ENCODE data around the gene DAND5.
"Not testable (repeated sequence)": the region's sequence is repeated elsewhere in the genome, so short reads cannot be mapped to it uniquely, and the experiment has no call there.

Gene DAND5

GRCh38 chr19:12956446-12957388, 12.7 kb upstream of the DAND5 start, which contains the start of gene GADD45GIP1:
TSS of gene GADD45GIP1 (minus strand) at chr19:12957223. CDS start at chr19:12957212, 11 bp downstream.
- peak within 1 kb of the TSS; percentile 96 for H3K4me3 ChIP-seq (ENCODE audit: low read depth, low read length)
- DNase-seq (ENCODE audit: low read depth): peak; percentile 46
- TF ChIP-seq, protein P1, sequence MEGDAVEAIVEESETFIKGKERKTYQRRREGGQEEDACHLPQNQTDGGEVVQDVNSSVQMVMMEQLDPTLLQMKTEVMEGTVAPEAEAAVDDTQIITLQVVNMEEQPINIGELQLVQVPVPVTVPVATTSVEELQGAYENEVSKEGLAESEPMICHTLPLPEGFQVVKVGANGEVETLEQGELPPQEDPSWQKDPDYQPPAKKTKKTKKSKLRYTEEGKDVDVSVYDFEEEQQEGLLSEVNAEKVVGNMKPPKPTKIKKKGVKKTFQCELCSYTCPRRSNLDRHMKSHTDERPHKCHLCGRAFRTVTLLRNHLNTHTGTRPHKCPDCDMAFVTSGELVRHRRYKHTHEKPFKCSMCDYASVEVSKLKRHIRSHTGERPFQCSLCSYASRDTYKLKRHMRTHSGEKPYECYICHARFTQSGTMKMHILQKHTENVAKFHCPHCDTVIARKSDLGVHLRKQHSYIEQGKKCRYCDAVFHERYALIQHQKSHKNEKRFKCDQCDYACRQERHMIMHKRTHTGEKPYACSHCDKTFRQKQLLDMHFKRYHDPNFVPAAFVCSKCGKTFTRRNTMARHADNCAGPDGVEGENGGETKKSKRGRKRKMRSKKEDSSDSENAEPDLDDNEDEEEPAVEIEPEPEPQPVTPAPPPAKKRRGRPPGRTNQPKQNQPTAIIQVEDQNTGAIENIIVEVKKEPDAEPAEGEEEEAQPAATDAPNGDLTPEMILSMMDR (IDR thresholded peaks at IDR 0.05; ENCODE audit: control insufficient read depth, extremely low read depth, insufficient read depth): no peak

DNA sequence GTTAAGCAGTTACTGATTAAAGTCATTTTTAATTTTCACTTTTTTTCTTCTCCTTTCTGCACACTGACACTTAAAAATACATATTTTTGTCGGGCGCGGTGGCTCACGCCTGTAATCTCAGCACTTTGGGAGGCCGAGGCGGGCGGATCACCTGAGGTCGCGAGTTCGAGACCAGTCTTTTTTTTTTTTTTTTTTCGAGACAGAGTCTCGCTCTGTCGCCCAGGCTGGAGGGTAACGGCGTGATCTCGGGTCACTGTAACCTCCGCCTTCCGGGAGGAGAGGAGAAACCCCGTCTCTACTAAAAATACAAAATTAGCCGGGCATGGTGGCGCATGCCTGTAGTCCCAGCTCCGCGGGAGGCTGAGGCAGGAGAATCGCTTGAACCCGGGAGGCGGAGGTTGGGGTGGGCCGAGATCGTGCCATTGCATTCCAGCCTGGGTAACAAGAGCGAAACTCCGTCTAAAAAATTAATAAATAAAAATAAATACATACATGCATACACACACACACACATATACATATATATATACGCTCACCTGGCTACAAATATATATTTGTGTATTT, 11.9 kb upstream of the DAND5 start:
- peak overlapping the region; percentile 96 for H3K4me3 ChIP-seq (ENCODE audit: low read depth, low read length)
- DNase-seq (ENCODE audit: low read depth): not testable (repeated sequence)

GRCh38 chr19:12959481-12959880, 9.9 kb upstream of the DAND5 start:
- DNase-seq (ENCODE audit: low read depth): no peak
- H3K4me3 ChIP-seq (ENCODE audit: low read depth, low read length): no peak overlapping the region
- TF ChIP-seq, protein P1 (IDR thresholded peaks at IDR 0.05; ENCODE audit: control insufficient read depth, extremely low read depth, insufficient read depth): no peak

GRCh38 chr19:12965017-12965811, 4.2 kb upstream of the DAND5 start:
- peak overlapping the region; percentile 52 for H3K4me3 ChIP-seq (ENCODE audit: low read depth, low read length)
- no peak for DNase-seq (ENCODE audit: low read depth)
- TF ChIP-seq, protein P1 (IDR thresholded peaks at IDR 0.05; ENCODE audit: control insufficient read depth, extremely low read depth, insufficient read depth): peak; percentile 100

- no peak for DNase-seq (ENCODE audit: low read depth)
- H3K4me3 ChIP-seq (ENCODE audit: low read depth, low read length): peak overlapping the region; percentile 52
- TF ChIP-seq, protein P1 (IDR thresholded peaks at IDR 0.05; ENCODE audit: control insufficient read depth, extremely low read depth, insufficient read depth): no peak
Measured at GRCh38 chr19:12965812-12966135, 3.6 kb upstream of the DAND5 start.

DNA sequence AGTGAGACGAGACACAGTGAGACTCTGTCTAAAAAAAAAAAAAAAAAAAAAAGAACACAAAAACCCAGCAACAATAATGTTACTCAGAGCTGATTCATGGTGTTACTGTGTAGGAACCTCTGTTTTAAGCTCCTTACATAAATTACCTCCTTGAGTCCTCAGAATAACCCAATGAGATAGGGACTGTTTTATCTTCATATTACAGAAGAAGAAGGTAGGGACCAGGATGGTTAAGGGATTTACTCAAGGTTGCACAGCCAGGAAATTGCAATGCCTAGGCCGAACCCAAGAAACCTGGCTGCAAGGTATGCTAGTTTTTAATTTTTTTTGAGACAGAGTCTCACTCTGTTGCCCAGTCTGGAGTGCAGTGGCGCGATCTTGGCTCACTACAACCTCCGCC, 1.5 kb upstream of the DAND5 start:
- DNase-seq (ENCODE audit: low read depth): no peak
- no peak overlapping the region for H3K4me3 ChIP-seq (ENCODE audit: low read depth, low read length)
- TF ChIP-seq, protein P1 (IDR thresholded peaks at IDR 0.05; ENCODE audit: control insufficient read depth, extremely low read depth, insufficient read depth): no peak
